ENCODE results near the gene PTPN22.

The PTPN22 gene

GRCh38 chr1:113901191-113901590 is 29.7 kb upstream of the PTPN22 start:
- ATAC-seq (replicated peaks; ENCODE audit: extremely low read depth, poor library complexity, severe bottlenecking) = no peak
- Mint-ChIP-seq H3K9me3 (no peaks in the 10 kb centered on the region), H3K27me3 (no peaks in the 10 kb centered on the region), H3K4me1 (peaks cover 68% of the 10 kb centered on the region), H3K36me3 (ENCODE audit: insufficient read depth) (peaks cover 41% of the 10 kb centered on the region), H3K4me3 (peak overlapping the region; percentile 35), H3K27ac (ENCODE audit: low read depth) (peak overlapping the region; percentile 66)
- no peak for DNase-seq (ENCODE audit: low spot score in 2 of 2)

- DNase-seq (ENCODE audit: low spot score in 2 of 2) = no peak
- H3K27me3 Mint-ChIP-seq = no peaks in the 10 kb centered on the region
- H3K27ac Mint-ChIP-seq (ENCODE audit: low read depth) = no peak overlapping the region
- H3K4me1 Mint-ChIP-seq = peaks cover 65% of the 10 kb centered on the region
- peaks cover 51% of the 10 kb centered on the region for H3K36me3 Mint-ChIP-seq (ENCODE audit: insufficient read depth)
- no peak for ATAC-seq (replicated peaks; ENCODE audit: extremely low read depth, poor library complexity, severe bottlenecking)
- no peak overlapping the region for H3K4me3 Mint-ChIP-seq
- H3K9me3 Mint-ChIP-seq = no peaks in the 10 kb centered on the region
These were observed 27.6 kb upstream of the PTPN22 start for GRCh38 chr1:113899111-113899510.

- H3K27me3 Mint-ChIP-seq = no peaks in the 10 kb centered on the region
- H3K36me3 Mint-ChIP-seq (ENCODE audit: insufficient read depth) = peaks cover 51% of the 10 kb centered on the region
- H3K27ac Mint-ChIP-seq (ENCODE audit: low read depth) = no peak overlapping the region
- peaks cover 59% of the 10 kb centered on the region for H3K4me1 Mint-ChIP-seq
- no peak for DNase-seq (ENCODE audit: low spot score in 2 of 2)
- H3K4me3 Mint-ChIP-seq = no peak overlapping the region
- ATAC-seq (replicated peaks; ENCODE audit: extremely low read depth, poor library complexity, severe bottlenecking) = no peak
- no peaks in the 10 kb centered on the region for H3K9me3 Mint-ChIP-seq
These were observed 26.8 kb upstream of the PTPN22 start for GRCh38 chr1:113898241-113898814.

- DNase-seq (ENCODE audit: low spot score in 2 of 2) = no peak
- peaks cover 35% of the 10 kb centered on the region for H3K4me1 Mint-ChIP-seq
- H3K4me3 Mint-ChIP-seq = no peak overlapping the region
- no peaks in the 10 kb centered on the region for H3K9me3 Mint-ChIP-seq
- no peak for ATAC-seq (replicated peaks; ENCODE audit: extremely low read depth, poor library complexity, severe bottlenecking)
- no peaks in the 10 kb centered on the region for H3K27me3 Mint-ChIP-seq
- H3K36me3 Mint-ChIP-seq (ENCODE audit: insufficient read depth) = peaks cover 45% of the 10 kb centered on the region
- no peak overlapping the region for H3K27ac Mint-ChIP-seq (ENCODE audit: low read depth)
These were observed 24.4 kb upstream of the PTPN22 start for GRCh38 chr1:113895961-113896360.

GRCh38 chr1:113895098-113895497 is 23.6 kb upstream of the PTPN22 start:
- Mint-ChIP-seq H3K9me3 (no peaks in the 10 kb centered on the region), H3K4me1 (peaks cover 29% of the 10 kb centered on the region), H3K4me3 (no peak overlapping the region), H3K27ac (ENCODE audit: low read depth) (no peak overlapping the region), H3K27me3 (no peaks in the 10 kb centered on the region), H3K36me3 (ENCODE audit: insufficient read depth) (peaks cover 44% of the 10 kb centered on the region)
- DNase-seq (ENCODE audit: low spot score in 2 of 2) = no peak
- ATAC-seq (replicated peaks; ENCODE audit: extremely low read depth, poor library complexity, severe bottlenecking) = no peak

- H3K27me3 Mint-ChIP-seq = no peaks in the 10 kb centered on the region
- DNase-seq (ENCODE audit: low spot score in 2 of 2) = no peak
- H3K27ac Mint-ChIP-seq (ENCODE audit: low read depth) = peak overlapping the region; percentile 9
- no peak for ATAC-seq (replicated peaks; ENCODE audit: extremely low read depth, poor library complexity, severe bottlenecking)
- no peak overlapping the region for H3K4me3 Mint-ChIP-seq
- peaks cover 13% of the 10 kb centered on the region for H3K4me1 Mint-ChIP-seq
- no peaks in the 10 kb centered on the region for H3K9me3 Mint-ChIP-seq
- H3K36me3 Mint-ChIP-seq (ENCODE audit: insufficient read depth) = peaks cover 30% of the 10 kb centered on the region
These were observed 21.8 kb upstream of the PTPN22 start for GRCh38 chr1:113893267-113893666.

GRCh38 chr1:113891631-113892220 is 20.2 kb upstream of the PTPN22 start:
- Mint-ChIP-seq H3K27me3 (no peaks in the 10 kb centered on the region), H3K9me3 (no peaks in the 10 kb centered on the region), H3K4me1 (peaks cover 11% of the 10 kb centered on the region), H3K4me3 (no peak overlapping the region), H3K27ac (ENCODE audit: low read depth) (no peak overlapping the region), H3K36me3 (ENCODE audit: insufficient read depth) (peaks cover 17% of the 10 kb centered on the region)
- ATAC-seq (replicated peaks; ENCODE audit: extremely low read depth, poor library complexity, severe bottlenecking) (no peak), DNase-seq (ENCODE audit: low spot score in 2 of 2) (no peak)

GRCh38 chr1:113890816-113891215 is 19.3 kb upstream of the PTPN22 start:
- peak overlapping the region; percentile 49 for H3K27ac Mint-ChIP-seq (ENCODE audit: low read depth)
- H3K27me3 Mint-ChIP-seq = no peaks in the 10 kb centered on the region
- H3K4me1 Mint-ChIP-seq = peaks cover 11% of the 10 kb centered on the region
- peaks cover 9% of the 10 kb centered on the region for H3K36me3 Mint-ChIP-seq (ENCODE audit: insufficient read depth)
- ATAC-seq (replicated peaks; ENCODE audit: extremely low read depth, poor library complexity, severe bottlenecking) (no peak), DNase-seq (ENCODE audit: low spot score in 2 of 2) (no peak)
- H3K4me3 Mint-ChIP-seq = no peak overlapping the region
- no peaks in the 10 kb centered on the region for H3K9me3 Mint-ChIP-seq

- H3K27ac Mint-ChIP-seq (ENCODE audit: low read depth) = no peak within 1 kb of the TSS
- DNase-seq (ENCODE audit: low spot score in 2 of 2) (no peak), ATAC-seq (replicated peaks; ENCODE audit: extremely low read depth, poor library complexity, severe bottlenecking) (no peak)
- no peaks in the 10 kb centered on the region for H3K9me3 Mint-ChIP-seq
- no peaks in the 10 kb centered on the region for H3K36me3 Mint-ChIP-seq (ENCODE audit: insufficient read depth)
- no peaks in the 10 kb centered on the region for H3K27me3 Mint-ChIP-seq
- peaks cover 5% of the 10 kb centered on the region for H3K4me1 Mint-ChIP-seq
- H3K4me3 Mint-ChIP-seq = no peak within 1 kb of the TSS
These were observed 16.1 kb upstream of the PTPN22 start, which contains the start of gene BCL2L15 for GRCh38 chr1:113887402-113888175. Gene BCL2L15 (minus strand): TSS chr1:113887581. CDS start chr1:113887375, 206 bp downstream.

- peaks cover 7% of the 10 kb centered on the region for H3K4me1 Mint-ChIP-seq
- DNase-seq (ENCODE audit: low spot score in 2 of 2) (no peak), ATAC-seq (replicated peaks; ENCODE audit: extremely low read depth, poor library complexity, severe bottlenecking) (no peak)
- H3K27me3 Mint-ChIP-seq = no peaks in the 10 kb centered on the region
- no peaks in the 10 kb centered on the region for H3K36me3 Mint-ChIP-seq (ENCODE audit: insufficient read depth)
- no peaks in the 10 kb centered on the region for H3K9me3 Mint-ChIP-seq
- no peak overlapping the region for H3K4me3 Mint-ChIP-seq
- no peak overlapping the region for H3K27ac Mint-ChIP-seq (ENCODE audit: low read depth)
These were observed 15.2 kb upstream of the PTPN22 start for GRCh38 chr1:113886417-113887401.

GRCh38 chr1:113881661-113882060 is 10.1 kb upstream of the PTPN22 start:
- Mint-ChIP-seq H3K27me3 (no peaks in the 10 kb centered on the region), H3K4me1 (peaks cover 43% of the 10 kb centered on the region), H3K27ac (ENCODE audit: low read depth) (no peak overlapping the region), H3K36me3 (ENCODE audit: insufficient read depth) (no peaks in the 10 kb centered on the region), H3K9me3 (no peaks in the 10 kb centered on the region), H3K4me3 (no peak overlapping the region)
- DNase-seq (ENCODE audit: low spot score in 2 of 2) = no peak
- no peak for ATAC-seq (replicated peaks; ENCODE audit: extremely low read depth, poor library complexity, severe bottlenecking)

GRCh38 chr1:113879739-113880038 is 8.2 kb upstream of the PTPN22 start:
- H3K4me3 Mint-ChIP-seq = no peak overlapping the region
- no peak for DNase-seq (ENCODE audit: low spot score in 2 of 2)
- H3K9me3 Mint-ChIP-seq = no peaks in the 10 kb centered on the region
- H3K27ac Mint-ChIP-seq (ENCODE audit: low read depth) = peak overlapping the region; percentile 89
- ATAC-seq (replicated peaks; ENCODE audit: extremely low read depth, poor library complexity, severe bottlenecking) = no peak
- H3K36me3 Mint-ChIP-seq (ENCODE audit: insufficient read depth) = peaks cover 7% of the 10 kb centered on the region
- peaks cover 57% of the 10 kb centered on the region for H3K4me1 Mint-ChIP-seq
- H3K27me3 Mint-ChIP-seq = no peaks in the 10 kb centered on the region
